Liver (tissue), 9 donors: ENCODE data around the gene SOST. TPM values are rescaled to one million over a fixed set of nuclear protein-coding genes. Genes with fewer than 3 reads are reported as not detected.
"Not testable (repeated sequence)": the region's sequence is repeated elsewhere in the genome, so short reads cannot be mapped to it uniquely, and the experiment has no call there.

Source experiments
- DNase-seq: peaks from one replicate; pipeline ENCODE4 v3.0.0-alpha.2; 2017; ENCODE audit warnings: low spot score
- H3K27ac ChIP-seq, 2 donors: one replicate each; pipeline ENCODE4 v1.7.0; 2013; ENCODE audit warnings: inconsistent platforms in 2 of 2, low read length in 2 of 2, control low read depth in 1 of 2, low read depth in 1 of 2, mild to moderate bottlenecking in 1 of 2
- H3K27me3 ChIP-seq, 4 donors: one replicate each; pipeline versions ENCODE4 v1.6.1 to v1.7.0; 2013; ENCODE audit warnings: low read length in 3 of 4, inconsistent platforms in 1 of 4, mild to moderate bottlenecking in 1 of 4, moderate library complexity in 1 of 4; ENCODE audit not compliant: control insufficient read depth in 4 of 4, insufficient read depth in 4 of 4
- H3K36me3 ChIP-seq, 4 donors: one replicate each; pipeline versions ENCODE4 v1.6.1 to v1.7.0; 2013; ENCODE audit warnings: low read length in 3 of 4, mild to moderate bottlenecking in 3 of 4, low read depth in 1 of 4, moderate library complexity in 1 of 4; ENCODE audit not compliant: control insufficient read depth in 4 of 4, insufficient read depth in 3 of 4
- H3K4me1 ChIP-seq, 4 donors: one replicate each; pipeline versions ENCODE4 v1.6.1 to v1.7.0; 2013; ENCODE audit warnings: low read length in 3 of 4, mild to moderate bottlenecking in 3 of 4, moderate library complexity in 1 of 4; ENCODE audit not compliant: control insufficient read depth in 4 of 4, insufficient read depth in 4 of 4
- H3K4me3 ChIP-seq, 3 donors: one replicate each; pipeline versions ENCODE4 v1.6.1 to v1.7.0; 2013; ENCODE audit warnings: low read length in 3 of 3, control low read depth in 1 of 3, low read depth in 1 of 3, mild to moderate bottlenecking in 1 of 3
- H3K9ac ChIP-seq, 2 donors: one replicate each; pipeline ENCODE4 v1.7.0; 2013; ENCODE audit warnings: low read length in 2 of 2, mild to moderate bottlenecking in 2 of 2, moderate library complexity in 2 of 2, control low read depth in 1 of 2, low read depth in 1 of 2
- H3K9me3 ChIP-seq, 4 donors: one replicate each; pipeline versions ENCODE4 v1.6.1 to v1.7.0; 2013; ENCODE audit warnings: low read length in 3 of 4; ENCODE audit not compliant: control insufficient read depth in 4 of 4
- CTCF ChIP-seq: fragments of 150-350 bp; IDR thresholded peaks from 2 replicates; pipeline ENCODE4 v1.5.1; 2017; ENCODE audit warnings: improper control_type of control experiment, low read depth, low read length; ENCODE audit not compliant: missing input control
- EGR1 ChIP-seq, 2 donors: IDR thresholded peaks; 2 replicates each; pipeline ENCODE4 v1.6.1; 2016 to 2018; ENCODE audit warnings: antibody characterized with exemption in 2 of 2, low read depth in 2 of 2
- FOXA1 ChIP-seq: IDR thresholded peaks from 2 replicates; pipeline ENCODE4 v1.6.1; 2016; ENCODE audit warnings: antibody characterized with exemption
- HNF4A ChIP-seq, 2 donors: conservative IDR thresholded peaks; 2 replicates each; pipeline ENCODE4 v1.6.1; 2016; ENCODE audit warnings: antibody characterized with exemption in 2 of 2, mild to moderate bottlenecking in 2 of 2
- HNF4G ChIP-seq: IDR thresholded peaks from 2 replicates; pipeline ENCODE4 v1.6.1; 2016; ENCODE audit warnings: antibody characterized with exemption
- JUND ChIP-seq, 2 donors: IDR thresholded peaks; 2 replicates each; pipeline ENCODE4 v1.6.1; 2016; ENCODE audit warnings: antibody characterized with exemption in 2 of 2
- MAX ChIP-seq: IDR thresholded peaks from 2 replicates; pipeline ENCODE4 v1.6.1; 2016; ENCODE audit warnings: antibody characterized with exemption
- NR2F2 ChIP-seq: IDR thresholded peaks from 2 replicates; pipeline ENCODE4 v1.6.1; 2016; ENCODE audit warnings: antibody characterized with exemption
- REST ChIP-seq: IDR thresholded peaks from 2 replicates; pipeline ENCODE4 v1.6.1; 2016; ENCODE audit warnings: antibody characterized with exemption, mild to moderate bottlenecking
- RXRA ChIP-seq, 2 donors: IDR thresholded peaks; 2 replicates each; pipeline ENCODE4 v1.6.1; 2017 to 2018; ENCODE audit warnings: antibody characterized with exemption in 2 of 2, mild to moderate bottlenecking in 1 of 2
- ZBTB33 ChIP-seq: IDR thresholded peaks from 2 replicates; pipeline ENCODE4 v1.6.1; 2016; ENCODE audit warnings: antibody characterized with exemption
- WGBS: extraction: QIAGEN DNeasy Blood & Tissue Kit; methylation state at CpG from one replicate; pipeline ENCODE4 v1.1.7; 2013; 5-methylcytosine and 5-hydroxymethylcytosine counted together
- polyA plus RNA-seq, 2 donors: library from polyadenylated mRNA; stranded (reverse) in 1 of 2; unstranded in 1 of 2; fragments of 200-250 nt in 1 of 2; fragments of >200 nt in 1 of 2; fragmentation: Nextera tagmentation in 1 of 2; extraction: Ambion mirVana in 1 of 2; gene quantifications; one replicate each; pipeline versions ENCODE4 v1.2.1 to v1.2.3, GENCODE V29; 2013 to 2015
- total RNA-seq, 2 donors: library from RNA; depleted of rRNA; stranded (reverse); fragments of >200 nt; gene quantifications; one replicate each; pipeline ENCODE4 v1.2.3, GENCODE V29; 2014
- TF ChIP-seq, protein P1 (sequence below): IDR thresholded peaks from 2 replicates; pipeline ENCODE4 v1.6.1; 2016; ENCODE audit warnings: antibody characterized with exemption
- donor health status: healthy.
- donor health status: healthy.
- donor health status: healthy.
- donor health status: healthy.
- donor health status: healthy.

SOST gene
- total and polyA plus RNA-seq, 4 donors, result not detected

GRCh38 chr17:43799047-43799446 is 40.5 kb upstream of the SOST start:
- Histone ChIP-seq H3K9ac (no peak overlapping the region), H3K36me3 (no peaks in the 10 kb centered on the region), H3K9me3 (no peaks in the 10 kb centered on the region), H3K27ac (no peak overlapping the region), H3K27me3 (no peaks in the 10 kb centered on the region), H3K4me1 (no peaks in the 10 kb centered on the region), H3K4me3 (no peak overlapping the region)
- DNase-seq, result no peak
- 89% methylated on average over 2 of the region's 2 CpGs for WGBS
- TF ChIP-seq HNF4G (no peak), CTCF (no peak), MAX (no peak), HNF4A (conservative IDR thresholded peaks at IDR 0.05) (no peak), EGR1 (IDR thresholded peaks at IDR 0.05; ENCODE audit: low read depth in 2 of 2) (no peak), RXRA (IDR thresholded peaks at IDR 0.05) (no peak), NR2F2 (no peak), ZBTB33 (no peak), JUND (IDR thresholded peaks at IDR 0.05) (no peak)
- TF ChIP-seq, protein P1, sequence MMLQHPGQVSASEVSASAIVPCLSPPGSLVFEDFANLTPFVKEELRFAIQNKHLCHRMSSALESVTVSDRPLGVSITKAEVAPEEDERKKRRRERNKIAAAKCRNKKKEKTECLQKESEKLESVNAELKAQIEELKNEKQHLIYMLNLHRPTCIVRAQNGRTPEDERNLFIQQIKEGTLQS, result no peak

DNA sequence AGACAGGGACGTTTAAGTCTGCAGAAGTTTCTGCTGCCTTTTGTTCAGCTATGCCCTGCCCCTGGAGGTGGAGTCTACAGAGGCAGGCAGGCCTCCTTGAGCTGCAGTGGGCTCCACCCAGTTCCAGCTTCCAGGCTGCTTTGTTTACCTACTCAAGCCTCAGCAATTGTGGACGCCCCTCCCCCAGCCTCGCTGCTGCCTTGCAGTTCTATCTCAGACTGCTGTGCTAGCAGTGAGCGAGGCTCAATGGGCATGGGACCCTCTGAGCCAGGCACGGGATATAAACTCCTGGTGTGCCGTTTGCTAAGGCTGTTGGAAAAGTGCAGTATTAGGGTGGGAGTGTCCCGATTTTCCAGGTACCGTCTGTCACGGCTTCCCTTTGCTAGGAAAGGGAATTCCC is 39.4 kb upstream of the SOST start:
- DNase-seq, H3K9me3 ChIP-seq, H3K4me1 ChIP-seq, H3K27ac ChIP-seq, H3K9ac ChIP-seq, H3K4me3 ChIP-seq, H3K27me3 ChIP-seq, H3K36me3 ChIP-seq: not testable (repeated sequence)
- 75% methylated on average over 9 of the region's 9 CpGs for WGBS

GRCh38 chr17:43792668-43793067 is 34.1 kb upstream of the SOST start:
- not testable (repeated sequence) for H3K4me1 ChIP-seq, DNase-seq
- WGBS, result 83% methylated on average over 4 of the region's 4 CpGs

DNA sequence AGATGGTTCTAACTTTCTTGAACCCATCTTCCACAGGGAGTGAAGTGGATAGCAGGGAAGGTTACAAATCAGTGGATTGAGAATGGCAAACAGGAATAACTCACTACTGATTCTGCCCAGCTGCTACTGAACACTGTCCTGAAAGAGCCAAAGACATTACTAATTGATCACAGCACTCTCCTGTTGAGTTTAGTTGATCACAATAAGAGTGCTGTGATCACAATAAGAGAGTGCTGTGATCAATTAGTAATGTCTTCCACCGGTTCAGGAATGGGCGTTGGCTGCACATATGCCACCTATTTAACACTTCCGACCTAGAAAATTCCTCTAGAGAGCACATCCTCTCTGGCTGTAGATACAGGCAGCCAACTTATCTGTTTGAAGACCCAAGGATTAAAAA is 33.0 kb upstream of the SOST start:
- WGBS, result 31% methylated on average over 3 of the region's 3 CpGs
- Histone ChIP-seq H3K4me3 (no peak overlapping the region), H3K36me3 (no peaks in the 10 kb centered on the region), H3K4me1 (no peaks in the 10 kb centered on the region), H3K27ac (no peak overlapping the region), H3K27me3 (no peaks in the 10 kb centered on the region), H3K9ac (no peak overlapping the region), H3K9me3 (no peaks in the 10 kb centered on the region)
- no peak for DNase-seq
- TF ChIP-seq REST (no peak), ZBTB33 (no peak), FOXA1 (no peak), RXRA (IDR thresholded peaks at IDR 0.05) (peak in 1 of 2 donors; percentile 12)

More at GRCh38 chr17:43792668-43793067, 34.1 kb upstream of the SOST start:
- H3K9ac ChIP-seq, H3K4me3 ChIP-seq, H3K27me3 ChIP-seq, H3K36me3 ChIP-seq, H3K9me3 ChIP-seq, H3K27ac ChIP-seq: not testable (repeated sequence)
